Breast epithelium (tissue), 4 donors: ENCODE measurements around the gene PIP4K2B. TPM values are rescaled to one million over a fixed set of nuclear protein-coding genes. Genes with fewer than 3 reads are reported as not detected.
A peak's percentile ranks its signal among the peaks of the same experiment; 100 is the strongest.

Experiments used
- DNase-seq, 2 donors: peaks; one replicate each; pipeline ENCODE4 v3.0.0-alpha.2; 2019; ENCODE audit warnings: low spot score in 2 of 2
- H3K27ac ChIP-seq, 2 donors: fragments of 200-600 bp; sonication (generic) in 1 of 2; one replicate each; pipeline ENCODE4 v1.5.1; 2016 to 2019; ENCODE audit warnings: mild to moderate bottlenecking in 1 of 2
- H3K27me3 ChIP-seq, 2 donors: fragments of 200-600 bp; sonication (generic) in 1 of 2; one replicate each; pipeline versions ENCODE4 v1.5.1 to v1.6.0; 2017 to 2019; ENCODE audit warnings: control low read depth in 1 of 2, mild to moderate bottlenecking in 1 of 2
- H3K36me3 ChIP-seq: fragments of 200-600 bp; one replicate; pipeline ENCODE4 v1.5.1; 2019
- H3K4me1 ChIP-seq, 2 donors: fragments of 200-600 bp; sonication (generic); one replicate each; pipeline ENCODE4 v1.5.1; 2016 to 2019; ENCODE audit warnings: control low read depth in 1 of 2
- H3K4me3 ChIP-seq, 3 donors: fragments of 200-600 bp; sonication (generic); 1 replicate in 2 of 3; 2 replicates in 1 of 3; pipeline ENCODE4 v1.5.1; 2016 to 2019; ENCODE audit warnings: mild to moderate bottlenecking in 3 of 3, moderate library complexity in 2 of 3
- H3K9me3 ChIP-seq, 2 donors: fragments of 200-600 bp; sonication (generic) in 1 of 2; one replicate each; pipeline ENCODE4 v1.5.1; 2016 to 2019; ENCODE audit warnings: control low read depth in 1 of 2
- CTCF ChIP-seq, 3 donors: fragments of 450-650 bp; IDR thresholded peaks; one replicate each; pipeline ENCODE4 v1.5.1; 2016 to 2017; ENCODE audit warnings: antibody characterized with exemption in 3 of 3, mild to moderate bottlenecking in 3 of 3, moderate library complexity in 3 of 3
- POLR2A ChIP-seq: fragments of 450-650 bp; IDR thresholded peaks from one replicate; pipeline ENCODE4 v1.6.1; 2016; ENCODE audit warnings: antibody characterized with exemption, mild to moderate bottlenecking, moderate library complexity
- POLR2AphosphoS5 ChIP-seq, 3 donors: sonication (generic); formaldehyde crosslinking; IDR thresholded peaks; one replicate each; pipeline ENCODE4 v1.6.1; 2017; ENCODE audit warnings: antibody characterized with exemption in 3 of 3
- intact Hi-C: fragments of 100-400 bp; cut with DNase I; formaldehyde crosslinking; loops from one replicate; pipeline ENCODE4 v1.15.1; 2023; ENCODE audit warnings: low total_unique reads
- total RNA-seq, 3 donors: library from RNA; depleted of rRNA; stranded (reverse); fragments of >200 nt; gene quantifications; one replicate each; pipeline ENCODE4 v1.1.0, GENCODE V29; 2016

The PIP4K2B gene
- total RNA-seq = 10 to 100 TPM; 43.0 to 52.8 (median 43.6) TPM

- peak within 1 kb of the TSS; percentile 97 to 99 for H3K27ac ChIP-seq
- H3K27me3 ChIP-seq = no peaks in the 10 kb centered on the region
- no peak for TF ChIP-seq CTCF (IDR thresholded peaks at IDR 0.05)
- peak; percentile 74 to 90 (median 85) for TF ChIP-seq POLR2AphosphoS5 (IDR thresholded peaks at IDR 0.05)
- no peak for TF ChIP-seq POLR2A
- H3K4me3 ChIP-seq = peak within 1 kb of the TSS; percentile 74 to 91 (median 79)
- H3K4me1 ChIP-seq = peaks cover 5 to 18% of the 10 kb centered on the region in 2 donors
- intact Hi-C loops = no loop called here
- H3K9me3 ChIP-seq = no peaks in the 10 kb centered on the region
- H3K36me3 ChIP-seq = peaks cover 6% of the 10 kb centered on the region
- DNase-seq = peak; percentile 90 to 93
Measured at GRCh38 chr17:38799501-38800236, at the start of gene PIP4K2B. Gene PIP4K2B (minus strand): TSS chr17:38799556. CDS start chr17:38799424, 132 bp downstream.

- H3K27ac ChIP-seq = no peak overlapping the region
- TF ChIP-seq CTCF (IDR thresholded peaks at IDR 0.05) = no peak
- TF ChIP-seq POLR2AphosphoS5 (IDR thresholded peaks at IDR 0.05) = no peak
- TF ChIP-seq POLR2A = no peak
- no peaks in the 10 kb centered on the region for H3K9me3 ChIP-seq
- H3K4me3 ChIP-seq = no peak overlapping the region
- peaks cover 0 to 10% of the 10 kb centered on the region in 2 donors for H3K4me1 ChIP-seq
- no peaks in the 10 kb centered on the region for H3K36me3 ChIP-seq
- no peaks in the 10 kb centered on the region for H3K27me3 ChIP-seq
- no peak for DNase-seq
- intact Hi-C loops = no loop called here
Measured at GRCh38 chr17:38848557-38848891, 49.2 kb upstream of the PIP4K2B start.

GRCh38 chr17:38844261-38844757 is 45.0 kb upstream of the PIP4K2B start:
- Histone ChIP-seq H3K27ac (peak overlapping the region in 1 of 2 donors; percentile 10), H3K9me3 (no peaks in the 10 kb centered on the region), H3K4me3 (no peak overlapping the region), H3K36me3 (no peaks in the 10 kb centered on the region), H3K4me1 (no peaks in the 10 kb centered on the region), H3K27me3 (no peaks in the 10 kb centered on the region)
- peak; percentile 46 to 65 for DNase-seq
- TF ChIP-seq POLR2A (no peak), POLR2AphosphoS5 (IDR thresholded peaks at IDR 0.05) (no peak), CTCF (IDR thresholded peaks at IDR 0.05) (no peak)
- intact Hi-C loops = no loop called here

- Histone ChIP-seq H3K27ac (peak overlapping the region; percentile 97 to 98), H3K4me1 (peaks cover 6% of the 10 kb centered on the region in 2 donors), H3K4me3 (peak overlapping the region; percentile 75 to 87 (median 76)), H3K36me3 (peaks cover under 1% of the 10 kb centered on the region), H3K27me3 (no peaks in the 10 kb centered on the region), H3K9me3 (no peaks in the 10 kb centered on the region)
- TF ChIP-seq POLR2A (no peak), CTCF (IDR thresholded peaks at IDR 0.05) (no peak), POLR2AphosphoS5 (IDR thresholded peaks at IDR 0.05) (no peak)
- intact Hi-C loops = no loop called here
- DNase-seq = no peak
Measured at GRCh38 chr17:38825762-38826247, 26.4 kb upstream of the PIP4K2B start.
